ENCODE data around the gene METTL25B.

Gene METTL25B

DNA sequence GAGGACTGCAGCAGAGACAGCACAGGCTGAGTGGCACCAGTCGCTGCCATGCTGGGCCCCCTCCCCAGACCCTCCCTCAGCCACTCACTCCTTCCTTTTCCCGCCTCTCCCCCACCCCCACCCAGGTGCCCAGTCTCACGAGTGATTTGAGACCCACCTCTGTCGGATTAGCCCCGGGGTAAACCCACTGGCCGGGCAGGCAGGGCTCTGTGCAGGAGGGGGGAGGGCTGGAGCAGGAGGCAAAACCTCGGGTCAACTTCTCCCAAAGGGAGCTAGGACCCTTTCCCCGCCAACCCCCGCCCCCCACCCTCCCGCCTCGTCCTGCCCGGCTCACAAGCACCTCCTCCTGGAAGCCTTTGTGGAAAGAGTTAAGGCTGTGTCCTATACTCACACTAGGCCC, 16.1 kb downstream of the METTL25B start:
- DNase-seq (ENCODE audit: extremely low read depth, low read depth), result no peak
- TF ChIP-seq, protein P1, sequence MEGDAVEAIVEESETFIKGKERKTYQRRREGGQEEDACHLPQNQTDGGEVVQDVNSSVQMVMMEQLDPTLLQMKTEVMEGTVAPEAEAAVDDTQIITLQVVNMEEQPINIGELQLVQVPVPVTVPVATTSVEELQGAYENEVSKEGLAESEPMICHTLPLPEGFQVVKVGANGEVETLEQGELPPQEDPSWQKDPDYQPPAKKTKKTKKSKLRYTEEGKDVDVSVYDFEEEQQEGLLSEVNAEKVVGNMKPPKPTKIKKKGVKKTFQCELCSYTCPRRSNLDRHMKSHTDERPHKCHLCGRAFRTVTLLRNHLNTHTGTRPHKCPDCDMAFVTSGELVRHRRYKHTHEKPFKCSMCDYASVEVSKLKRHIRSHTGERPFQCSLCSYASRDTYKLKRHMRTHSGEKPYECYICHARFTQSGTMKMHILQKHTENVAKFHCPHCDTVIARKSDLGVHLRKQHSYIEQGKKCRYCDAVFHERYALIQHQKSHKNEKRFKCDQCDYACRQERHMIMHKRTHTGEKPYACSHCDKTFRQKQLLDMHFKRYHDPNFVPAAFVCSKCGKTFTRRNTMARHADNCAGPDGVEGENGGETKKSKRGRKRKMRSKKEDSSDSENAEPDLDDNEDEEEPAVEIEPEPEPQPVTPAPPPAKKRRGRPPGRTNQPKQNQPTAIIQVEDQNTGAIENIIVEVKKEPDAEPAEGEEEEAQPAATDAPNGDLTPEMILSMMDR (IDR thresholded peaks at IDR 0.05; ENCODE audit: low read depth, low read length, missing control alignments), result no peak
- no peak overlapping the region for H3K4me3 ChIP-seq (replicated peaks; ENCODE audit: low read depth, low read length)

DNA sequence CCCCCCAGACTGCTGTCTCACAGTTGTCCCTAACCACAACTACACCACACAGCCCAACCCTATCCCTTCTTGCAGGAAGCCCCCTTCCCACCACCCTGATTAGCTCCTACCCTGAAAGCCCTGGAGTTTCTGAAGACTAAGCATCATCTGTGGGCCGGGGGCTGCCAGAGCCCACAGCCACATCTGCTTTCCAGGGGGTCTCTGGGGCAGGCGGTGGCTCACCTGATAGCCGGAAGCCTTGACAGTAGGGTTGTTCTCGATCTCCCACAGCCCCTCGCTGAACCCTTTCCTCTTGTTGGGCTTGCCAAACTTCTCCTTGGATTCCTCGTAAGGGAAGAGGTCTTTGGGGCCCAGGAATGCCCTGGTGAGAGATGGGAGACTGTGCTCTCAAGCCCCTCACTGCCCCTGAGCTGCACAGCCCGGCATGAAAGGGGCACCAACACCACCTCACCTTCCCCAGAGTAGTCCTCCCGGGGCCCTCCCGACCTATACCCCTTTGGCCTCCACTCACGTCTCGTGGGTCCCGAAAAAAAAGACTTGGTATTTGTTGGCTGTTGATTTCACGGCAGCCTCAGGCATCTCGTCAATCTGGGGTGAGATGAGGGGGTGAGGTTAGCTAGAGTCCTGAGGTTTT, 16.6 kb downstream of the METTL25B start:
- TF ChIP-seq, protein P1 (IDR thresholded peaks at IDR 0.05; ENCODE audit: low read depth, low read length, missing control alignments), result no peak
- no peak overlapping the region for H3K4me3 ChIP-seq (replicated peaks; ENCODE audit: low read depth, low read length)
- no peak for DNase-seq (ENCODE audit: extremely low read depth, low read depth)

DNA sequence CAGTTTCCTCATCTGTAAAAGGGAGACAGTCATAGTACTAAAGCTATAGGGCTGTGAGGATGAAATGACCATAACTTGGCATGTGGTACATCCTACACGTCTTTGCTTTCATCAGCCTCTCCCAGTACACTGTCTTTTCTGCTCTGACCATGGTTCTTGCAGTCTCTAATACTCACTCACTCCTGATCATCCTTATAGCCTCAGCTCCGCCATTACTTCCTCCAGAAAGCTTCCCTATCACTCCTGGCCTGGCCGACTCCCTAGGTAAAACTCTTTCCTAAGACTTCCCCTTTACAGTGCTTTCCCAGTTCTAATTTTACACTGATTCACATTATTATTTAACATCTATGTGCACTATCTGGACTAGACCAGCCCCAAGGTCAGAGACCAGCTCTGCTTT, 17.6 kb downstream of the METTL25B start:
- DNase-seq (ENCODE audit: extremely low read depth, low read depth), result no peak
- H3K4me3 ChIP-seq (replicated peaks; ENCODE audit: low read depth, low read length), result peak overlapping the region; percentile 94
- TF ChIP-seq, protein P1 (IDR thresholded peaks at IDR 0.05; ENCODE audit: low read depth, low read length, missing control alignments), result no peak

DNA sequence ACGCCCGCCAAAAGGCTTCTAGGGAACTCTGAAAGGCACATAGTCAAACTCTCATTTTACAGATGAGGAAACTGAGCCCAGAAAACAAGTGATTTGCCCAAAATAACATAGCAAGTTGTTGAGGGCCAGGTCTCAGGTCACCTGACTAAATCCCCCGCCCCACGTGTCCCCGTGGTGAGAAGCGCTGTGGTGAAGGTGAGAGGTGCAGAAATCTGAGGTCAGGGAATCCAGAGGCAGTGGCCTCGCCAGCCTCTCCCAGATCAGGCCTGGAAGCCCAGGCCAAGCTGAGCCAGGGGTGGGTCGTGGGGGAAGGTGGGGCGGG, 18.1 kb downstream of the METTL25B start:
- DNase-seq (ENCODE audit: extremely low read depth, low read depth), result no peak
- H3K4me3 ChIP-seq (replicated peaks; ENCODE audit: low read depth, low read length), result peak overlapping the region; percentile 94
- TF ChIP-seq, protein P1 (IDR thresholded peaks at IDR 0.05; ENCODE audit: low read depth, low read length, missing control alignments), result no peak

DNA sequence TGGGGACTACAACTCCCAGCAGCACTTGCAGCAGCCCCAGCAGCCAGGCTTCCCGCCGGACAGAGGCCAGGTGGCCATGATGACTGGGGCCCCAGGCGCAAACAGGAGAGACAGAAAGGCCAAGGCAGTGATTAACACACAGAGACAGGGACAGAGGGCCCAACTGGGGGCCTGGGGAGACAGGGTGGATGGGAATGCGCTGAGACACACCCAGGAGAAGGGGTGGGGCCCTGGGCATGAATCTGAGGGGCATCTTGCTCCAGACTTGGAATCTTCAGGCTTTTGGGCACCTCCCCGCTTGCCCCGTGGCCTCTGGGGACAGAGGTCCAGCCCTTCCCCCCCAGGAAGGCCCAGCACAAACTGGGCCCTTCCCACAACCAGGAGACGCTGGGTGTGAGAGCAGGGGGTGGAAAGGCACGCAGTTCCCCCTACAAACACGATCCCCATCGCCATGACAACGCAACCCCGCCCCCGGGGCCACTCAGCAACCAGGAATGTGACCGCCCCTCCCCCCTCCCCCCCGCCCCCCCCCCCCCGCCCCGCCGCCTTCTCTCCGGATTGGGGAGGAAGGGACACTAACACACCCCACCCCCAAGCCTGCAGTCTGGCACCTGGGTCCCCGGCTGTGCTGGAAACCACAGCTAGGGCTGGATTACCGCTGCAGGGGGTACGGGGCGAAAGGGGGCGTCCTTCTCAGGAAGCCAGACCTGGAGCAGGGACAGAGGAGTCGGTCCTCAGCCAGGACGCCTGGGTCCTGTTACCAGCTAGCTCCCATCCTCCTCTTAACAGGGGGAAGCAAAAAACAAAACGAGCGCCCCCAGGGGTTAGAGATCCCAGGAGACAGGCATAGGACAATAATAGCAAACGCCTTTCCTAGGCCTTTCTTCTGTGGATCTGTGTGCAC, 18.7 kb downstream of the METTL25B start:
- peak; percentile 81 for DNase-seq (ENCODE audit: extremely low read depth, low read depth)
- TF ChIP-seq, protein P1 (IDR thresholded peaks at IDR 0.05; ENCODE audit: low read depth, low read length, missing control alignments), result peak; percentile 33
- peak overlapping the region; percentile 94 for H3K4me3 ChIP-seq (replicated peaks; ENCODE audit: low read depth, low read length)

DNA sequence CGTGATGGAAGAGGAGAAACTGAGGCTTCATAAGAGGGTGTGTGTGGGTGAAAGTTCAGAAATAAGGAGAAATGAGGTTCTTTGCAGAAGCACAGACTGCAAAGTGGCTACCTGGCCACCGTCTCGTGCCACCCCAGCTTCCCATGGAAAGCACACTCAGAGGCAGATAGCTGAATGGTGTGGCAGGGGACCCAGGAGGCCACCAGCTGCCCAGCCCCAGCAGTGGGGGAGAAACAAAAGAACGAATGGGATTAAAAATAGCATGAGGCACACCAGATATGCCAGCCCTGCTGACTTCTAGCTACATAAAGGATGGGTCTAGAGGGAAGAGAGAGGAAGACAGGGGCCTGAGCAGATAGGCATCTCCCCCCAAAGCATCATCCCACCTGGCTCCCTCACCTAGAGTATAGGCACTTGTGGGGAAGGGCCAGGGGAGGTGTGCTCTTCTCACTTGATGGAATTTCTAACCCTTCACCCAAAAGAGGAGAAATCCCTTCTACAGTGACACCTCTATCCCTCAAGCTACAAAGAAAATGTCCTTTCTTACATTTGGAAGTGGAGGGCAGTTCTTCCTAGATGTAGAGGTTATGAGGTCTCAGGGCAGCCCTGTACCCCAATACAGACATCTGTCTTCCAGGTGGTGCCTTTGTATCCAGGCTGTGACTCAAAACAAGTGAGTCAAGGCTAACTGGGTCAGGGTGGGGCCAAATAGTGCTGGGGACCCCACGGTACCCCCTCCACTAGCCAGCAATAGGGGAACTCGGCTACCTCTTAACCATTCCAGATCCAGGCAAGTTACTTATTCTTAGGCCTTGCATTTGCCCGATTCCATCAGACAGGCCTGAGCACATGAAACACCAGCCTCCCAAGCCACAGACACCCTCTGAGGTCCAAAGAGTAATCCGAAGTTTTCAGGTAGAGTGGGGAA, 19.7 kb downstream of the METTL25B start:
- TF ChIP-seq, protein P1 (IDR thresholded peaks at IDR 0.05; ENCODE audit: low read depth, low read length, missing control alignments), result no peak
- H3K4me3 ChIP-seq (replicated peaks; ENCODE audit: low read depth, low read length), result peak overlapping the region; percentile 94
- DNase-seq (ENCODE audit: extremely low read depth, low read depth), result no peak

All from HFF-Myc (cell line).